Skeletal muscle satellite cell (primary cell): ENCODE results near the gene RNASE1. TPM values are rescaled to one million over a fixed set of nuclear protein-coding genes. Genes with fewer than 3 reads are reported as not detected.
"Not testable (repeated sequence)": the region's sequence is repeated elsewhere in the genome, so short reads cannot be mapped to it uniquely, and the experiment has no call there.

Experiments used
- H3K27me3 ChIP-seq: 2 replicates; pipeline ENCODE4 v1.7.0; 2013; ENCODE audit warnings: low read length; ENCODE audit not compliant: control insufficient read depth, insufficient read depth
- H3K36me3 ChIP-seq: 2 replicates; pipeline ENCODE4 v1.7.0; 2013; ENCODE audit warnings: mild to moderate bottlenecking, control low read depth, low read length; ENCODE audit not compliant: insufficient read depth
- H3K4me1 ChIP-seq: 2 replicates; pipeline ENCODE4 v1.7.0; 2013; ENCODE audit warnings: low read length; ENCODE audit not compliant: control insufficient read depth, insufficient read depth
- H3K4me2 ChIP-seq: 2 replicates; pipeline ENCODE4 v1.7.0; 2013; ENCODE audit warnings: mild to moderate bottlenecking, low read length
- H3K4me3 ChIP-seq: 2 replicates; pipeline ENCODE4 v1.7.0; 2013; ENCODE audit warnings: low read length
- H3K9ac ChIP-seq: 2 replicates; pipeline ENCODE4 v1.7.0; 2013; ENCODE audit warnings: mild to moderate bottlenecking, low read depth, low read length, moderate library complexity
- H3K9me3 ChIP-seq: replicated peaks from 2 replicates; pipeline ENCODE4 v1.7.0; 2013; ENCODE audit warnings: mild to moderate bottlenecking, control low read depth, low read length
- total RNA-seq: library from RNA; depleted of rRNA; stranded (reverse); fragments of >200 nt; gene quantifications from 2 replicates; pipeline ENCODE4 v1.2.3, GENCODE V29; 2012; rRNA removed

The RNASE1 gene
- total RNA-seq: not detected in 2 replicates

GRCh38 chr14:20802341-20803084 lies at the start of gene RNASE1:
Gene RNASE1 (minus strand): TSS chr14:20802844. CDS start chr14:20802068, 776 bp downstream.
- H3K4me3 ChIP-seq: no peak within 1 kb of the TSS
- no peak within 1 kb of the TSS for H3K9ac ChIP-seq
- H3K27me3 ChIP-seq: peaks cover 22% of the 10 kb centered on the region
- H3K4me1 ChIP-seq: no peaks in the 10 kb centered on the region
- H3K36me3 ChIP-seq: no peaks in the 10 kb centered on the region
- H3K9me3 ChIP-seq: no peaks in the 10 kb centered on the region
- no peak within 1 kb of the TSS for H3K4me2 ChIP-seq

GRCh38 chr14:20848955-20849570 lies 46.4 kb upstream of the RNASE1 start:
- H3K9ac ChIP-seq: no peak overlapping the region
- no peaks in the 10 kb centered on the region for H3K9me3 ChIP-seq
- H3K4me2 ChIP-seq: no peak overlapping the region
- no peaks in the 10 kb centered on the region for H3K36me3 ChIP-seq
- no peak overlapping the region for H3K4me3 ChIP-seq
- H3K27me3 ChIP-seq: peaks cover 10% of the 10 kb centered on the region
- H3K4me1 ChIP-seq: peaks cover 7% of the 10 kb centered on the region

GRCh38 chr14:20848316-20848954 lies 45.8 kb upstream of the RNASE1 start:
- H3K36me3 ChIP-seq: no peaks in the 10 kb centered on the region
- H3K4me1 ChIP-seq: peaks cover 7% of the 10 kb centered on the region
- H3K9ac ChIP-seq: no peak overlapping the region
- H3K4me3 ChIP-seq: no peak overlapping the region
- no peak overlapping the region for H3K4me2 ChIP-seq
- no peaks in the 10 kb centered on the region for H3K9me3 ChIP-seq
- H3K27me3 ChIP-seq: peaks cover 10% of the 10 kb centered on the region

DNA sequence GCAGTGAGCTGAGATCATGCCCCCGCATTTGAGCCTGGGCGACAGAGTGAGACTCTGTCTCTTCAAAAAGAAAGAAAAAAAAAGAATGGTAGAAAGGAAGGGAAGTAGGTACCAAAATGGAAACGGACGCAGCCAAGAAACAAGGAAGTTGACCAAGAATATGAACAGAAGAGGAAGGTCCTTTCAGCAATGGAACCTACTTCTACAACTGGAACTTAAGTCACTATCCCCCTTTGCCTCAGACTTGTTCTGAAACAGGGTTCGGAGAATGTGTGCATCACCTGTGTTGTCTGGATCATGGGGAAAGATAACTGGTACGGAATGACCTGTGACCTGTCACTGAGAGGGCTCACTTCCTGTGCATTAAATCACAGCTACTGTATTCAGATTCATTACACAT lies 43.9 kb upstream of the RNASE1 start:
- Histone ChIP-seq H3K27me3 (peaks cover 10% of the 10 kb centered on the region), H3K4me2 (no peak overlapping the region), H3K4me3 (no peak overlapping the region), H3K36me3 (no peaks in the 10 kb centered on the region), H3K9me3 (no peaks in the 10 kb centered on the region), H3K9ac (no peak overlapping the region), H3K4me1 (peaks cover 7% of the 10 kb centered on the region)

GRCh38 chr14:20841096-20841495 lies 38.5 kb upstream of the RNASE1 start:
- no peak overlapping the region for H3K4me2 ChIP-seq

DNA sequence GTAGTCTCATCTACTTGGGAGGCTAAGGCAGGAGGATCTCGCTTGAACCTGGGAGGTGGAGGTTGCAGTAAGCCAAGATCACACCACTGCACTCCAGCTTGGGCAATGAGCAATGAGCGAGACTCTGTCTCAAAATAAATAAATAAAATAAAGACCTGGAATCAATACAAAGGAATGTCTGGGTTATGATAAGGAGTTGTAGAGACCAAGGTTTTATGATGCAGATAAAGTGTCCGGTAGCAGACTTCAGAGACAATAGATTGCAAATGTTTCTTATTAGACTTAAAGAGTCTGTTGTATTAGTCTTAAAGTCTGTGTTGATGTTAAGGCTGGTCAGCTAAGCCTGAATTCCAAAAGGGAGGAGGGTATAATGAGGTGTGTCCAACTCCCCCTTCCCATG lies 35.2 kb upstream of the RNASE1 start:
- no peaks in the 10 kb centered on the region for H3K27me3 ChIP-seq
- no peak overlapping the region for H3K9ac ChIP-seq
- no peaks in the 10 kb centered on the region for H3K36me3 ChIP-seq
- H3K4me2 ChIP-seq: no peak overlapping the region
- no peaks in the 10 kb centered on the region for H3K9me3 ChIP-seq
- H3K4me3 ChIP-seq: no peak overlapping the region
- no peaks in the 10 kb centered on the region for H3K4me1 ChIP-seq

More at GRCh38 chr14:20841096-20841495, 38.5 kb upstream of the RNASE1 start:
- H3K36me3 ChIP-seq: no peaks in the 10 kb centered on the region
- no peak overlapping the region for H3K9ac ChIP-seq
- peaks cover 6% of the 10 kb centered on the region for H3K27me3 ChIP-seq
- no peak overlapping the region for H3K4me3 ChIP-seq
- H3K9me3 ChIP-seq: no peaks in the 10 kb centered on the region
- H3K4me1 ChIP-seq: no peaks in the 10 kb centered on the region

DNA sequence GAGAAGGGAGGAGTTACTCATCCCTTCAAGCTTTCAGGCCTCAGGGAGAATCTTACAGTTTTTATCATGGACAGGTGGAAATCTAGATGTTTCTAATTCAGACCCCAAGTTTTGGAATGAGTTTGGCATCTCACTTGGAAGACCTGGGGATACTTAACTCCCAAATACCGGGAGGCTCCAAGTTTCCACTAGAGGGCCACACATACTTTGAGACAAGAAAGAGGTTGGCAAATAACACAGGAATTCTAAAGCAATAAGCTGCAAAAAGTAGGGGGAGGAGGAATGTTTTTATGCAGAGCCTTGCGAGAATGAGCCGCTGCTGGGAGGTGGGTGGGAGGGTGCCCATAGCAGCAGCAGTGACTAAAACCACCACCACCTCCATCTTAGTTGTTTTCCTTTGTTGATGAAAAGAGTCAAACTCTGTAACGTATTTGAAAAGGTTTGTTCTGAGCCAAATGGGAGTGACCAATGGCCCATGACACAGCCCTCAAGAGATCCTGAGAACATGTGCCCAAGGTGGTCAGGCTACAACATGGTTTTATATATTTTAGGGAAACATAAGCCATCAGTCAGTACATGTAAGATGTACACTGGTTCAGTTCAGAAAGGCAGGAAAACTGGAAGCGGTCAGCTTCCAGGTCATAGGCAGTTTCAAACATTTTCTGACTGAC lies 34.2 kb upstream of the RNASE1 start:
- Histone ChIP-seq H3K4me2 (no peak overlapping the region), H3K27me3 (no peaks in the 10 kb centered on the region), H3K4me1 (no peaks in the 10 kb centered on the region), H3K9me3 (no peaks in the 10 kb centered on the region), H3K4me3 (no peak overlapping the region), H3K9ac (no peak overlapping the region), H3K36me3 (no peaks in the 10 kb centered on the region)

- H3K27me3 ChIP-seq: no peaks in the 10 kb centered on the region
- H3K9ac ChIP-seq: no peak overlapping the region
- no peaks in the 10 kb centered on the region for H3K4me1 ChIP-seq
- no peak overlapping the region for H3K4me2 ChIP-seq
- no peaks in the 10 kb centered on the region for H3K9me3 ChIP-seq
- H3K4me3 ChIP-seq: no peak overlapping the region
- H3K36me3 ChIP-seq: no peaks in the 10 kb centered on the region
These were observed 32.3 kb upstream of the RNASE1 start for GRCh38 chr14:20834899-20835298.

DNA sequence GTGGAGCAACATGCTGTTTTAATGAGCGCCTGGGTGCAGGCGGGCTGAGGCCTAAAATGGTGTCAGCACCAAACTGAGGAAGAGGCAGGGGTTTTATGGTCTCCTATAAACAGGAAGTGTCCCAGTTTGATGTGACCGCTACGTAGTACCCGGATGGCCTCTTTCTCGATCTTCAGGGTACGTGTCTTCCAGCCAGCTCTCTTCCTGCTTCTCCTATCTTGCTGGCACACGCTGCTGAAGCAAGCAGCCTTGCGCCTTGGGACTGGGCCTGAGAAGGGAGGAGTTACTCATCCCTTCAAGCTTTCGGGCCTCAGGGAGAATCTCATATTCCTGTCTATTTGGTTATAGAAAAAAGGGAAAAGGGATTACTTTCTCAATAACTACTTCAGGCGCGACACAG lies 28.2 kb upstream of the RNASE1 start:
- H3K36me3 ChIP-seq: no peaks in the 10 kb centered on the region
- no peak overlapping the region for H3K9ac ChIP-seq
- H3K4me2 ChIP-seq: no peak overlapping the region
- no peaks in the 10 kb centered on the region for H3K9me3 ChIP-seq
- H3K27me3 ChIP-seq: no peaks in the 10 kb centered on the region
- no peak overlapping the region for H3K4me3 ChIP-seq
- no peaks in the 10 kb centered on the region for H3K4me1 ChIP-seq

- not testable (repeated sequence) for H3K4me3 ChIP-seq, H3K4me2 ChIP-seq, H3K9ac ChIP-seq, H3K36me3 ChIP-seq, H3K27me3 ChIP-seq, H3K4me1 ChIP-seq, H3K9me3 ChIP-seq
These were observed 25.5 kb upstream of the RNASE1 start for GRCh38 chr14:20828024-20828694.

DNA sequence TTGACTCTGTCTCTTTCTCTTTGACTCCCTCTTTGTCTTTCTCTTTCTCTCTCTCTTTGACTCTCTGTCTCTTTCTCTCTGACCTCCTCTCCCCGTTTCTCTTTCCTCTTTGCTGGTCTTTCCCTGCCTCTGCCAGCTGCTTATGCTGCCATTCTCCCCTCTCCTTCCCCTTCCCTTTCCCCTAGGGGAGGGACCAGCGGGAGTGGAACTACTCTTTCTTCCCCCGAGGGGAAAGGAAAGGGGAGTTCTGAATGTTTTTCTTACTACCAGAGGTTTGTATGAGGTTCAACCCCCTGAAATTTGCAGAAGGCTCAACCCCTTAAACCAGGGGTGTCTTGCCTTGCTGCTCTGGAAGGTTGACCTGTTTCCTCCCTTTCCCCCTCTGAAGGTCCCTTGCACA lies 24.7 kb upstream of the RNASE1 start:
- Histone ChIP-seq H3K9ac (no peak overlapping the region), H3K4me1 (no peaks in the 10 kb centered on the region), H3K27me3 (no peaks in the 10 kb centered on the region), H3K36me3 (no peaks in the 10 kb centered on the region), H3K4me2 (no peak overlapping the region), H3K4me3 (no peak overlapping the region), H3K9me3 (no peaks in the 10 kb centered on the region)
